NCI-H146 treated with DMSO at 0.1 percent for 48 hours (cell line): ENCODE measurements around the gene CLASP1.
"Not testable (repeated sequence)": the region's sequence is repeated elsewhere in the genome, so short reads cannot be mapped to it uniquely, and the experiment has no call there.

Experiments
- DNase-seq: peaks from one replicate; lab custom pipeline; 2025; ENCODE audit not compliant: unreplicated experiment; lab: John Stamatoyannopoulos, UW

The CLASP1 gene

GRCh38 chr2:121377646-121378045, 271.6 kb downstream of the CLASP1 start:
- no peak for DNase-seq

DNA sequence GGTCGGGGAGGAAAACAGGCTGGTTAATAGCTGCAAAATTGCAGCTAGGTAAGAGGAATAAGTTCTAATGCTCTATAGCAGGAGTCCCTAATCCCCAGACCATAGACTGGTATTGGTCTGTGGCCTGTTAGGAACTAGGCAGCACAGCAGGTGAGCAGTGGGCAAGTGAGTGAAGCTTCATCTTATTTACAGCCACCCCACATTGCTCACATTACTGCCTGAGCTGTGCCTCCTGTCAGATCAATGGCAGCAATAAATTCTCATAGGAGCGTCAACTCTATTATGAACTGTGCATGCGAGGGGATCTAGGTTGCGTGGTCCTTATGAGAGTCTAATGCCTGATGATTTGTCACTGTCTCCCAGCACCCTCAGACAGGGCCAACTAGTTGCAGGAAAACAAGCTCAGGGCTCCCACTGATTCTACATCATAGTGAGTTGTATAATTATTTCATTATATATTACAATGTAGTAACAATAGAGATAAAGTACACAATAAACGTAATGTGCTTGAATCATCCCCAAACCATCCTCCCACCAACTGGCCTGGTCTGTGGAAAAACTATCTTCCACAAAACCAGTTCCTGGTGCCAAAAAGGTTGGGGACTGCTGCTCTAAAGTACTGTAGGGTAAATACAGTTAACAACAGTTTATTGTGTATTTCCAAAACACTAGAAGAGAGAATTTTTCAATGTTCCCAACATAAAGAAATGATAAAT, 272.6 kb downstream of the CLASP1 start:
- no peak for DNase-seq

- DNase-seq: no peak
Observed at GRCh38 chr2:121375621-121376159, 273.6 kb downstream of the CLASP1 start.

DNA sequence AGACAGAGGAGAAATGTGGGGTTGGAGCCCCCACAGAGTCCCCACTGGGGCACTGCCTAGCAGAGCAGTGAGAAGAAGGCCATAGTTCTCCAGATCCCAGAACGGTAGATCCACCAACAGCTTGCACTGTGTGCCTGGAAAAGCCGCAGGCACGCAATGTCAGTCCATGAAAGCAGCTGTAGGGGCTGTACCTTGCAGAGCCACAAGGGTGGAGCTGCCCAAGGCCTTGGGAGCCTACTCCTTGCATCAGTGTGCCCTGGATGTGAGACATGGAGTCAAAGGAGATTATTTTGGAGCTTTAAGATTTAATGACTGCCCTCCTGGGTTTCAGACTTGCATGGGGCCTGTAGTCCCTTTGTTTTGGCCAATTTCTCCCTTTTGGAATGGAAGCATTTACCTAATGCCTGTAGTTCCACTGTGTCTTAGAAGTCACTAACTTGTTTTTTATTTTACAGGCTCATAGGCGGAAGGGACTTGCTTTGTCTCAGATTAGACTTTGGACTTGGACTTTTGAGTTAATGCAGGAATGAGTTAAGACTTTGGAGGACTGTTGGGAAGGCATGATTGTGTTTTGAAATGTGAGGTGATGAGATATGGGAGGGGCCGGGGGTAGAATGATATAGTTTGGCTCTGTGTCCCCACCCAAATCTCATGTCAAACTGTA, 274.7 kb downstream of the CLASP1 start:
- DNase-seq: not testable (repeated sequence)

GRCh38 chr2:121372721-121373353, 276.4 kb downstream of the CLASP1 start:
- DNase-seq: no peak

DNA sequence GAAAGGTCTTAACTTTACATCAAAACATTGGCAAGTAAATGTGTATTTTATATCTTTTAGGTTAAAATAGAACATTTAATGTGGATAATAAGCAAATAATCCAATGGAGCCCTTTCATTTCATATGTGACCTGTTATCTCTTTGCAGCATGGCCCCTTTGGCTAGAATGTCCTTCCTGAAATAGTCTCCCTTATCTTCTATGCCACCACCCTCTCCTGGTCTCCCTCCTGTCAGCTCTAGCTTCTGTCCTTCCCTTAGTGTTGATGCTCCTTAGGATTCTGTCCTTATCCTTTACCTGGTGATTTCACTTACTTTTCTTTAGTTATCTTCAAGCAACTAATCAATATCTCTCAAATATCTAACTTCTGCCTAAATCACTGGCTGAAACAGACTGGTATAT, 277.2 kb downstream of the CLASP1 start:
- DNase-seq: no peak

GRCh38 chr2:121368836-121369235, 280.4 kb downstream of the CLASP1 start:
- DNase-seq: no peak

DNA sequence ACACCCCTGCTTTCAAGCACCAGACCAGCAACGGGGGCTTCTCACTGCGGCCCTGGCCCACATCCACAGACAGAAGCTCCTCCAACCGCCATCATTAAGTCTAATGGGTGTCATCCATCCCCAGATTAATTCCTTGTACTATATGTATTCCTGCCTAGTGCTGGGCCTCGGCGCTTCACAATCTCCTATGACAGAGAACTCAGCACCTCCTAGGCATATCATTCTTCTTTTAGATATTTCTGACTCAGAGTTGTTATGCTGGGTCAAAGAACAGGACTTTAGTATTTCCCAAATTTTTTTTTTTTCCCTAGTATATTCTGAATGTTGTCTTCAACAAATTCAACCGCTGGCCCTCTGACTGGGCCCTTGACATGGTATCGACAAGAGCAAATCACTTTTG, 281.1 kb downstream of the CLASP1 start:
- no peak for DNase-seq

- DNase-seq: no peak
Observed at GRCh38 chr2:121367246-121367900, 281.9 kb downstream of the CLASP1 start.

- DNase-seq: no peak
Observed at GRCh38 chr2:121366040-121366439, 283.2 kb downstream of the CLASP1 start.

DNA sequence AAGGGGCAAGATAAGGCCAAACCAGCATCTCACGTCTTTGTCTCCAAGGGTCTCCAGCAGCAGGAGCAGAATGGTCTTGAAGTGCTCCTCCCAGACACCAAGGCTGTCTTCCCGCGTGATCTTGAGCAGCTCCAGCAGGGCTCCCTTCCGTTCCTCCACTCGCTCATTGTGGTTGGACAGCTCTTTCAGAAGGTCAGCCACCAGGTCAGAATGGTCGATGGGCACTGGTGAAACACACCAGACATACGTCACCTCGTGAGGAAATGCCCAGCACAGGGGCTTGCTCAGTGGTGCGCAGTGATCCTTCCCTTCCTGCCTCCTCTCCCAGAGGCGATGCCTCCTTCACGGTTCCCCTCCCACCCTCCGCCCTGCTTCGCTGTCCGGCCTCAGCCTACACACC, 284.2 kb downstream of the CLASP1 start:
- DNase-seq: no peak

- no peak for DNase-seq
Observed at GRCh38 chr2:121363632-121364420, 285.4 kb downstream of the CLASP1 start.

DNA sequence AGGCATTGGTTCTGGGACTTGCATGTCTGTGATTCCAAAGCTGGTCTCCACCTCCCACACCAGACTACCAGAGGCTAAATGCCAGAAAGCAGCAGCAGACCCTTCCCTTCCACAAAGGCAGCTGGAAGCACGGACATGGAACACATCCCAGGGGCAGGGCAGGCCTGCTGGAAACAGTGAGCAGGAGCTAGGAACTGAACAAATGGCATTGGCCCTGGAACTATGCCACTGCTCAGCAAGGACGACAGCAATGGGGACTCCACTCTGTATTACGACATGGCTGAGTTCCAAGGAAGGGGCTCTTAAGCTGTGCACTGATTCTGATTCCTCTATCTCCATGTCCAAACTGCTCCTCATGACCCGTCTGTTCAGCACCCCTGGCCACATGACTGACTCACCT, 286.5 kb downstream of the CLASP1 start:
- no peak for DNase-seq

DNA sequence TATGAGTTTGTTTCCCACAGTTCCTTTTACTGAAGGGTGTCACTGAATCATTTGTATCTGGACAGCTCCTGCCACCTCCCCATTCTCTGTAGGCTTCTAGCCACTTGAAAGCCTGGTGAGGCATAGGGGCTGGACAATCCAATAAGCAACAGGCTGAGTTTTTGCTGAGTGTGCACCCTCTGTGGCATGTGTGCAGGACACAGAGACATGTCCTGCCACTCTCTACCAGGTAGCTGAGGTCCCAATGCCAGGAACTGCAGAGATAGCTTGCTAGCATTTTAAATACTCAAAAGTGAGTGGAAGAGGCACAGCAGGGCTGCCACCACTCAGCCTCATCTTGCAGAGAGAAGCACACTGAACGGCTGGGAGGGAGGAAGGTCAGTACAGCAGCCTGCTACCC, 287.0 kb downstream of the CLASP1 start:
- no peak for DNase-seq

- no peak for DNase-seq
Observed at GRCh38 chr2:121360566-121361300, 288.5 kb downstream of the CLASP1 start.

- no peak for DNase-seq
Observed at GRCh38 chr2:121359716-121360565, 289.3 kb downstream of the CLASP1 start.

DNA sequence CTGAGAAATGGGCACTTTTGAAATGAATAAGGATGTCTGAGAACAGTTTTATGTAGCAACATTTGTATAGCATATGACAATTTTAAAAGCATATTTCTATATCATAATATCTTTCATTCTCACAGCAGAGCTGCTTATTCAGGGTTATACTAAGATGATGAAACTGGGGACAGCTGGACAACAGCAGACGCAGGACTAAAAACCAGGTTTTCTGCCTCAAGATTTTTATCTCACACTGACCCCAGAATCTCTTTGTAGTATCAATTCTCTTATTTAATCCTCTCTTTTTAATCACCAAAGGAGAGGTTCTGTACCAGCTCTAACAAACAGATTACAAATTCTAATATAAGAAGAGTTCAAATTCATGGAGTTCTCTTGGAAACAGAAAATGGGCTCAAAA, 290.1 kb downstream of the CLASP1 start:
- DNase-seq: no peak

DNA sequence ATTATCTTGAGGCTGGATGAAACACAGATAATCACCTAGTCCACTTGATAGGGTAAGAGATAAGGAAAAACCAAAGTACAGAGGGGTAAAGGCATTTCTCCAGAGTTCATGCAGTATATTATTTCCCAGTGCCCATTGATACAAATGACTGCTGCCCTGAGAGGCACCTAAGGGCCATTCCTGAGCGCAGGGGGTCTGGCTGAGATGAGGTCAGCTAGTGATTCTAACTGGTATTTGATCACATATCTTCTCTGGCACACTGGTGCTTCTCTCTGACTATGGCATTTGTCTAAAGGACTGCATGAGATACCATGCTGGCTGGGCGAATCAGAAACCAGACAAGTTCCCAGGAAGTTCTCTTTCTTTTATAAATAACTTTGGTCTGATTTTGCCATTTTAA, 291.0 kb downstream of the CLASP1 start:
- no peak for DNase-seq

- peak; percentile 73 for DNase-seq
Observed at GRCh38 chr2:121356058-121356640, 293.1 kb downstream of the CLASP1 start.
